DND-41 (cell line): ENCODE data around the gene KPNA1.

Source experiments
- ATAC-seq: fragments of 200-7000 bp; cut with Tn5 transposase; 3 replicates; pipeline ENCODE4 v1.9.1; 2021; ENCODE audit warnings: low read depth; ENCODE audit not compliant: insufficient read depth
- DNase-seq: peaks from one replicate; pipeline ENCODE4 v3.0.0-alpha.2; 2020
- H2AFZ ChIP-seq: 2 replicates; pipeline ENCODE4 v1.6.0; 2012; ENCODE audit warnings: low read depth, low read length
- H3K27ac ChIP-seq: 2 replicates; pipeline ENCODE4 v1.5.1; 2012; ENCODE audit warnings: low read length, inconsistent platforms
- H3K27me3 ChIP-seq: fragments of 200-600 bp; sonication (generic); 2 replicates; pipeline ENCODE4 v1.6.0; 2012; ENCODE audit warnings: low read length, mild to moderate bottlenecking, inconsistent platforms; ENCODE audit not compliant: insufficient read depth, poor library complexity
- H3K36me3 ChIP-seq: 2 replicates; pipeline ENCODE4 v1.5.1; 2012; ENCODE audit warnings: low read length, inconsistent platforms; ENCODE audit not compliant: insufficient read depth
- H3K4me1 ChIP-seq: 2 replicates; pipeline ENCODE4 v1.5.1; 2012; ENCODE audit warnings: mild to moderate bottlenecking, low read length; ENCODE audit not compliant: insufficient read depth
- H3K4me2 ChIP-seq: 2 replicates; pipeline ENCODE4 v1.6.0; 2012; ENCODE audit warnings: mild to moderate bottlenecking, moderate library complexity, low read length, inconsistent platforms; ENCODE audit not compliant: insufficient read depth
- H3K4me3 ChIP-seq, 2 experiments: fragments of 200-600 bp in 1 of 2; shearing (Covaris generic) in 1 of 2; 2 replicates each; pipeline ENCODE4 v1.5.1; 2012 to 2016; ENCODE audit warnings: inconsistent platforms in 2 of 2, low read length in 2 of 2, mild to moderate bottlenecking in 2 of 2, low read depth in 1 of 2, moderate library complexity in 1 of 2
- H3K79me2 ChIP-seq: 2 replicates; pipeline ENCODE4 v1.6.0; 2012; ENCODE audit warnings: low read length, inconsistent platforms; ENCODE audit not compliant: insufficient read depth
- H3K9ac ChIP-seq: 2 replicates; pipeline ENCODE4 v1.6.0; 2012; ENCODE audit warnings: low read depth, mild to moderate bottlenecking, inconsistent platforms, low read length, moderate library complexity
- H3K9me3 ChIP-seq: 2 replicates; pipeline ENCODE4 v1.5.1; 2012; ENCODE audit warnings: low read length, moderate library complexity, mild to moderate bottlenecking, inconsistent platforms; ENCODE audit not compliant: insufficient read depth, severe bottlenecking
- H4K20me1 ChIP-seq: 2 replicates; pipeline ENCODE4 v1.6.0; 2012; ENCODE audit warnings: low read length; ENCODE audit not compliant: insufficient read depth
- CTCF ChIP-seq: IDR thresholded peaks from 2 replicates; pipeline ENCODE4 v1.5.1; 2012; ENCODE audit warnings: borderline replicate concordance, low read length, moderate library complexity, mild to moderate bottlenecking; ENCODE audit not compliant: poor library complexity, severe bottlenecking; ENCODE audit errors: extremely low read depth
- EZH2 ChIP-seq: IDR thresholded peaks from 3 replicates; pipeline ENCODE4 v1.6.1; 2012; ENCODE audit warnings: borderline replicate concordance, low read depth, mild to moderate bottlenecking, moderate library complexity, low read length, inconsistent platforms; ENCODE audit not compliant: severe bottlenecking

The KPNA1 gene

GRCh38 chr3:122462406-122462805 lies 52.3 kb downstream of the KPNA1 start:
- Histone ChIP-seq H3K27me3 (no peaks in the 10 kb centered on the region), H3K4me2 (no peak overlapping the region), H4K20me1 (peaks cover 10% of the 10 kb centered on the region; the same call in 1 of the 2 replicates), H3K9ac (no peak overlapping the region), H3K36me3 (peaks cover 90% of the 10 kb centered on the region), H3K4me3 (no peak overlapping the region), H2AFZ (no peak overlapping the region), H3K4me1 (no peaks in the 10 kb centered on the region), H3K9me3 (no peaks in the 10 kb centered on the region), H3K27ac (no peak overlapping the region), H3K79me2 (peaks cover 9% of the 10 kb centered on the region; the same call in 1 of the 2 replicates)
- no peak for TF ChIP-seq EZH2
- no peak for TF ChIP-seq CTCF
- DNase-seq (no peak), ATAC-seq (no peak)

- DNase-seq = no peak
- peaks cover 10% of the 10 kb centered on the region; the same call in 1 of the 2 replicates for H4K20me1 ChIP-seq
- no peak overlapping the region for H3K27ac ChIP-seq
- no peak overlapping the region for H3K4me2 ChIP-seq
- TF ChIP-seq CTCF (no peak), EZH2 (no peak)
- ATAC-seq = no peak
- H3K79me2 ChIP-seq = peaks cover 6% of the 10 kb centered on the region; the same call in 1 of the 2 replicates
- no peaks in the 10 kb centered on the region for H3K27me3 ChIP-seq
- no peak overlapping the region for H3K4me3 ChIP-seq
- no peaks in the 10 kb centered on the region for H3K9me3 ChIP-seq
- no peaks in the 10 kb centered on the region for H3K4me1 ChIP-seq
- H2AFZ ChIP-seq = no peak overlapping the region
- H3K9ac ChIP-seq = no peak overlapping the region
- H3K36me3 ChIP-seq = peaks cover 92% of the 10 kb centered on the region
These were observed 52.9 kb downstream of the KPNA1 start for GRCh38 chr3:122461806-122462205.

- TF ChIP-seq CTCF = peak; percentile 42
- TF ChIP-seq EZH2 = no peak
- no peak for ATAC-seq
- H4K20me1 ChIP-seq = peaks cover 7% of the 10 kb centered on the region; the same call in 1 of the 2 replicates
- no peaks in the 10 kb centered on the region for H3K4me1 ChIP-seq
- no peak overlapping the region for H3K27ac ChIP-seq
- H3K9me3 ChIP-seq = no peaks in the 10 kb centered on the region
- H3K27me3 ChIP-seq = no peaks in the 10 kb centered on the region
- no peak overlapping the region for H3K4me3 ChIP-seq
- H3K79me2 ChIP-seq = peaks cover 6% of the 10 kb centered on the region
- no peak overlapping the region for H2AFZ ChIP-seq
- H3K9ac ChIP-seq = no peak overlapping the region
- no peak for DNase-seq
- H3K4me2 ChIP-seq = no peak overlapping the region
- H3K36me3 ChIP-seq = peaks cover 87% of the 10 kb centered on the region
These were observed 55.7 kb downstream of the KPNA1 start for GRCh38 chr3:122458992-122459391.

GRCh38 chr3:122457706-122458105 lies 57.0 kb downstream of the KPNA1 start:
- Histone ChIP-seq H3K4me3 (no peak overlapping the region), H3K27ac (no peak overlapping the region), H3K4me2 (no peak overlapping the region), H3K27me3 (no peaks in the 10 kb centered on the region), H3K36me3 (peaks cover 89% of the 10 kb centered on the region), H3K4me1 (no peaks in the 10 kb centered on the region), H3K79me2 (peaks cover 6% of the 10 kb centered on the region), H3K9me3 (no peaks in the 10 kb centered on the region), H3K9ac (no peak overlapping the region), H4K20me1 (peaks cover 7% of the 10 kb centered on the region; the same call in 1 of the 2 replicates), H2AFZ (no peak overlapping the region)
- DNase-seq = no peak
- TF ChIP-seq EZH2 = no peak
- no peak for TF ChIP-seq CTCF
- ATAC-seq = no peak
